Karpas-422 (cell line): ENCODE measurements around the gene CRY2. TPM values are rescaled to one million over a fixed set of nuclear protein-coding genes. Genes with fewer than 3 reads are reported as not detected.
"Not testable (repeated sequence)": the region's sequence is repeated elsewhere in the genome, so short reads cannot be mapped to it uniquely, and the experiment has no call there.

ENCODE experiments used
- DNase-seq: peaks from one replicate; pipeline ENCODE4 v3.0.0-alpha.2; 2015
- H2AFZ ChIP-seq: fragments of 200-600 bp; sonication (generic); 2 replicates; pipeline ENCODE4 v1.6.1; 2014; ENCODE audit warnings: antibody characterized with exemption, low read length, mixed read lengths
- H3K27ac ChIP-seq: fragments of 200-600 bp; sonication (generic); 2 replicates; pipeline ENCODE4 v1.5.1; 2014; ENCODE audit warnings: mild to moderate bottlenecking, low read length, moderate library complexity
- H3K27me3 ChIP-seq: fragments of 200-600 bp; sonication (generic); 2 replicates; pipeline ENCODE4 v1.6.1; 2014; ENCODE audit warnings: low read length, mixed read lengths
- H3K36me3 ChIP-seq: fragments of 200-600 bp; sonication (generic); 2 replicates; pipeline ENCODE4 v1.6.1; 2014; ENCODE audit warnings: low read length, mixed read lengths; ENCODE audit not compliant: insufficient read depth
- H3K4me1 ChIP-seq: fragments of 200-600 bp; sonication (generic); 2 replicates; pipeline ENCODE4 v1.6.1; 2014; ENCODE audit warnings: mild to moderate bottlenecking, low read length, mixed read lengths
- H3K4me2 ChIP-seq: fragments of 200-600 bp; sonication (generic); 2 replicates; pipeline ENCODE4 v1.6.1; 2014; ENCODE audit warnings: low read length, low read depth, mild to moderate bottlenecking; ENCODE audit not compliant: poor library complexity, severe bottlenecking
- H3K4me3 ChIP-seq: fragments of 200-600 bp; sonication (generic); 2 replicates; pipeline ENCODE4 v1.5.1; 2014; ENCODE audit warnings: mild to moderate bottlenecking, antibody characterized with exemption, low read length, mixed read lengths
- H3K79me2 ChIP-seq: fragments of 200-600 bp; sonication (generic); 2 replicates; pipeline ENCODE4 v1.6.1; 2014; ENCODE audit warnings: mild to moderate bottlenecking, low read length, mixed read lengths
- H3K9ac ChIP-seq: fragments of 200-600 bp; sonication (generic); 2 replicates; pipeline ENCODE4 v1.6.0; 2014; ENCODE audit warnings: low read length
- H3K9me2 ChIP-seq: fragments of 200-600 bp; sonication (generic), shearing (Covaris generic); replicated peaks from 2 replicates; pipeline ENCODE4 v1.6.0; 2014; ENCODE audit warnings: mild to moderate bottlenecking, low read length, moderate library complexity; ENCODE audit not compliant: insufficient read depth
- H3K9me3 ChIP-seq: fragments of 300-700, 200-600 bp; sonication (generic); 2 replicates; pipeline ENCODE4 v1.6.1; 2014; ENCODE audit warnings: low read length, mixed read lengths
- H4K20me1 ChIP-seq: fragments of 200-600 bp; sonication (generic); 2 replicates; pipeline ENCODE4 v1.6.1; 2014; ENCODE audit warnings: mild to moderate bottlenecking, antibody characterized with exemption, low read length, low read depth; ENCODE audit not compliant: insufficient read depth
- total RNA-seq: library from RNA; depleted of rRNA; stranded (reverse); fragments of >200 nt; shearing (Covaris generic); gene quantifications from 2 replicates; pipeline ENCODE4 v1.2.3, GENCODE V29; 2014; ENCODE audit warnings: low replicate concordance

Gene CRY2
- total RNA-seq, 1 experiment from 2014 or later = 12.5 TPM

DNA sequence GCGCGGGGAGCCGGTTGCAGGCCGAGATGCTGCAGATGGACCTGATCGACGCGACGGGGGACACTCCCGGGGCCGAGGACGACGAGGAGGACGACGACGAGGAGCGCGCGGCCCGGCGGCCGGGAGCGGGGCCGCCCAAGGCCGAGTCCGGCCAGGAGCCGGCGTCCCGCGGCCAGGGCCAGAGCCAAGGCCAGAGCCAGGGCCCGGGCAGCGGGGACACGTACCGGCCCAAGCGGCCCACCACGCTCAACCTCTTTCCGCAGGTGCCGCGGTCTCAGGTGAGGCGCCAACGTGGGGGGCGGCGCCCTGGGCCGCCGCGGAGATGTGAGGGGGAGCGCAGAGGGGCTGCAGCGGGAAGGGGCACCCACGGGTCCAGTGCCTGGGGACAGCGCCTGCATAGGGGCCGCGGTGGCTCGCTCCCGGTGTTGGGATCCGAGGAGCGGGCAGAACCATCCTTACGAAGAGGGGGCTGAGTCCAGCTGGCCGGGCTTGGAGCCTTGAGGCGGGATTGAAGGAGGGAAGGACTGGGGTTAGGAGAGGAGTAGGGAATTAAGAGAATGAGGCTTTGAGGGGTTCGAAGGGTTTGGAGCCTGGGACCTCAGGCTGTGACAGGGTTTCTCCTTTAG lies 53.0 kb downstream of the CRY2 start:
- not testable (repeated sequence) for H3K4me3 ChIP-seq, H3K79me2 ChIP-seq, H4K20me1 ChIP-seq, DNase-seq, H3K9me2 ChIP-seq, H3K36me3 ChIP-seq, H3K4me2 ChIP-seq, H3K4me1 ChIP-seq, H3K27me3 ChIP-seq, H3K9me3 ChIP-seq, H3K27ac ChIP-seq, H3K9ac ChIP-seq, H2AFZ ChIP-seq

DNA sequence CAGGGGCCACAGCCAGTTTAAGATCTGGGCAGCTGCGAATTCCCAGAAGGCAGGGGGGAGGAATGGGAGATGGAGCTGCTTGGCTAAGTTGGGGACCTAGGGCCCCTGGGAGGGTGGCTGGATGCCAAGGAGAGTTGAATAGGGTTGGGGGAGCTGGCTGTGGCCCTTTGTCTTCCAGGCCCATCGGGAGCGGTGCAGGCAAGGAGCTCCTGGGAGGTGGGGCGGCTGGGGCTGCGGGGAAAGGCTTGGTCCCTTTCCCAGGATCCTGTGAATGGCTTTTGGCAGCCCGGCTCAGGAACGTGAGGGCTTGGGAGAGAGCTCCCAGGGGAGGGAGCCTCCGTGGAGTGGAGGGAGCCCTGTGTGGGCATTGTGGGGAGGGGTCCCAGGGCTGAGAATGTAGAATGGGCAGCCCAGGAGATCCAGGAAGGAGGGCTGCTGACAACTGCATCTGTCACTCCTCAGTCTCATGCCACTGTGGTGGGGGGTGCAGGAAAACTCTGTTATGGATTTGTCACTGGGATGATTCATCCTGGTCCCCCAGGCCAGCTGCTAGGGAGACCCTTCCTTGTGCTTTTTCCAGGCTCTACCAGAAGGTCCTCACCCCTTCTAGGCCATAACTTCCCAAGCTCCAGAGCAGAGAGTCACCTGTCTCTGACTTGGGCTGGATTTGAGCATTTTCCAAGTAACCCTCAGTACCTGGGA lies 53.8 kb downstream of the CRY2 start:
- DNase-seq = no peak
- Histone ChIP-seq H4K20me1 (no peaks in the 10 kb centered on the region), H3K9ac (no peak overlapping the region), H3K4me1 (no peaks in the 10 kb centered on the region), H3K36me3 (no peaks in the 10 kb centered on the region), H3K27ac (no peak overlapping the region), H3K4me3 (no peak overlapping the region), H3K9me3 (no peaks in the 10 kb centered on the region), H3K27me3 (no peaks in the 10 kb centered on the region), H3K4me2 (no peak overlapping the region), H2AFZ (no peak overlapping the region), H3K79me2 (no peaks in the 10 kb centered on the region), H3K9me2 (no peaks in the 10 kb centered on the region)

GRCh38 chr11:45901626-45902025 lies 54.4 kb downstream of the CRY2 start:
- no peaks in the 10 kb centered on the region for H3K36me3 ChIP-seq
- no peak overlapping the region for H3K4me2 ChIP-seq
- no peak overlapping the region for H3K27ac ChIP-seq
- no peaks in the 10 kb centered on the region for H3K27me3 ChIP-seq
- no peaks in the 10 kb centered on the region for H3K9me3 ChIP-seq
- no peaks in the 10 kb centered on the region for H3K9me2 ChIP-seq
- no peak overlapping the region for H2AFZ ChIP-seq
- DNase-seq = no peak
- no peaks in the 10 kb centered on the region for H3K79me2 ChIP-seq
- no peak overlapping the region for H3K9ac ChIP-seq
- H3K4me1 ChIP-seq = no peaks in the 10 kb centered on the region
- no peaks in the 10 kb centered on the region for H4K20me1 ChIP-seq
- no peak overlapping the region for H3K4me3 ChIP-seq

GRCh38 chr11:45902452-45903380 lies 55.4 kb downstream of the CRY2 start:
- Histone ChIP-seq H3K9me2 (no peaks in the 10 kb centered on the region), H3K79me2 (no peaks in the 10 kb centered on the region), H3K4me2 (no peak overlapping the region), H3K27ac (no peak overlapping the region), H3K9me3 (no peaks in the 10 kb centered on the region), H3K27me3 (no peaks in the 10 kb centered on the region), H3K4me3 (no peak overlapping the region), H3K9ac (no peak overlapping the region), H3K36me3 (no peaks in the 10 kb centered on the region), H3K4me1 (no peaks in the 10 kb centered on the region), H4K20me1 (no peaks in the 10 kb centered on the region), H2AFZ (no peak overlapping the region)
- DNase-seq = no peak

DNA sequence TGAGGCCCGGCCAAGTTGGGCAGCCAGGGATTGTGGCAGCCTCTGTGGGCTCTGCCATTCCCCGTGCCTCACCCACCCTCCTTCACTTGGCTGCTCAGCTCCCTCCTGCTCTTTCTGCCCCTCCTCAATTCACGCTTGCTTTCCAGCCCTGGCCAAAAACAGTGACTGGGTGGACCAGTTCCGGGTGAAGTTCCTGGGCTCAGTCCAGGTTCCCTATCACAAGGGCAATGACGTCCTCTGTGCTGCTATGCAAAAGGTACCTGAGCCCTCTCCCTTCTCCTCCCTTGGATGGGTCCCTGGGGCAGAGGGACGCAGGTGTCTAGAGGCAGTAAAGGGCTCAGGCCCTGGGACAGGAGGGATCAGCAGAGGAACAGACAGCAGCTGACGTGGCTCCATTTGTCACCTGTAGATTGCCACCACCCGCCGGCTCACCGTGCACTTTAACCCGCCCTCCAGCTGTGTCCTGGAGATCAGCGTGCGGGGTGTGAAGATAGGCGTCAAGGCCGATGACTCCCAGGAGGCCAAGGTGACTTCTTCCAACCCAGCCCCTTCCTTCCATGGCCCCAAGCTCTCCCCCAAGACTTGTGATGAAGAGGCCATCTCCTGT lies 57.1 kb downstream of the CRY2 start:
- Histone ChIP-seq H3K4me3 (no peak overlapping the region), H3K4me2 (no peak overlapping the region), H2AFZ (no peak overlapping the region), H3K27me3 (no peaks in the 10 kb centered on the region), H3K36me3 (no peaks in the 10 kb centered on the region), H3K9me3 (no peaks in the 10 kb centered on the region), H3K4me1 (no peaks in the 10 kb centered on the region), H3K9ac (no peak overlapping the region), H3K9me2 (no peaks in the 10 kb centered on the region), H4K20me1 (peaks cover 6% of the 10 kb centered on the region; the same call in 1 of the 2 replicates), H3K79me2 (no peaks in the 10 kb centered on the region), H3K27ac (no peak overlapping the region)
- no peak for DNase-seq

DNA sequence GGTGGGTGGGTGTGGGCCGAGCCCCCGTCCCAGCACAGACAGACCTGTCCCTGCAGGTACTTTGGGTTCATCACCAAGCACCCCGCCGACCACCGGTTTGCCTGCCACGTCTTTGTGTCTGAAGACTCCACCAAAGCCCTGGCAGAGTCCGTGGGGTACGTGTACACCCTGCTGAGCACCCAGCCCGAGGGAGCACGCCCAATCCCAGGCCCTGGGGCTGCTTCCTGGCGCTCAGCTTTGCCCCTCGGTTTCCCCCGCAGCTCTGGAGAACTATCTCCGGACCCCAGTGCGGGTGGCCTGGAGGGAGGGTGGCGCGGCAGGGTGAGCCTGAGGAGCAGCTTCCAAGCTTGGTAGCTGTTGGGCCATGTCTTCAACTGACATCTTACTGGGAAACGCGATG lies 57.8 kb downstream of the CRY2 start:
- no peak overlapping the region for H3K9ac ChIP-seq
- no peaks in the 10 kb centered on the region for H3K9me3 ChIP-seq
- no peak overlapping the region for H3K4me2 ChIP-seq
- no peak overlapping the region for H3K4me3 ChIP-seq
- H2AFZ ChIP-seq = no peak overlapping the region
- no peak for DNase-seq
- no peaks in the 10 kb centered on the region for H3K79me2 ChIP-seq
- no peak overlapping the region for H3K27ac ChIP-seq
- H3K27me3 ChIP-seq = no peaks in the 10 kb centered on the region
- H3K36me3 ChIP-seq = no peaks in the 10 kb centered on the region
- no peaks in the 10 kb centered on the region for H3K4me1 ChIP-seq
- peaks cover 6% of the 10 kb centered on the region; the same call in 1 of the 2 replicates for H4K20me1 ChIP-seq
- no peaks in the 10 kb centered on the region for H3K9me2 ChIP-seq

GRCh38 chr11:45905576-45905975 lies 58.3 kb downstream of the CRY2 start:
- DNase-seq, H3K79me2 ChIP-seq: not testable (repeated sequence)

More at GRCh38 chr11:45905576-45905975, 58.3 kb downstream of the CRY2 start:
- not testable (repeated sequence) for H3K36me3 ChIP-seq, H3K9me2 ChIP-seq, H3K4me3 ChIP-seq, H3K9ac ChIP-seq, H3K27ac ChIP-seq, H2AFZ ChIP-seq, H3K9me3 ChIP-seq, H3K4me2 ChIP-seq, H4K20me1 ChIP-seq, H3K4me1 ChIP-seq, H3K27me3 ChIP-seq
